H7 (cell line): ENCODE measurements around the gene EPB41L4B. TPM values are rescaled to one million over a fixed set of nuclear protein-coding genes. Genes with fewer than 3 reads are reported as not detected.

Experiments
- DNase-seq: peaks from one replicate; pipeline ENCODE4 v3.0.0; 2012
- H3K27me3 ChIP-seq: 2 replicates; pipeline ENCODE4 v1.6.0; 2011; ENCODE audit warnings: mild to moderate bottlenecking, low read length; ENCODE audit not compliant: control insufficient read depth, insufficient read depth
- H3K36me3 ChIP-seq: replicated peaks from 2 replicates; pipeline ENCODE4 v1.5.1; 2011; ENCODE audit warnings: low read length; ENCODE audit not compliant: control insufficient read depth, insufficient read depth
- H3K4me3 ChIP-seq: 2 replicates; pipeline ENCODE4 v1.5.1; 2011; ENCODE audit warnings: low read depth, mild to moderate bottlenecking, control low read depth, low read length, moderate library complexity; ENCODE audit not compliant: insufficient read depth
- total RNA-seq: library from RNA; depleted of rRNA; stranded (reverse); fragments of >200 nt; shearing (Covaris generic); gene quantifications from 2 replicates; pipeline ENCODE4 v1.2.3, GENCODE V29; 2014

The EPB41L4B gene
- total RNA-seq, 1 experiment from 2014 or later = 9.1 TPM

DNA sequence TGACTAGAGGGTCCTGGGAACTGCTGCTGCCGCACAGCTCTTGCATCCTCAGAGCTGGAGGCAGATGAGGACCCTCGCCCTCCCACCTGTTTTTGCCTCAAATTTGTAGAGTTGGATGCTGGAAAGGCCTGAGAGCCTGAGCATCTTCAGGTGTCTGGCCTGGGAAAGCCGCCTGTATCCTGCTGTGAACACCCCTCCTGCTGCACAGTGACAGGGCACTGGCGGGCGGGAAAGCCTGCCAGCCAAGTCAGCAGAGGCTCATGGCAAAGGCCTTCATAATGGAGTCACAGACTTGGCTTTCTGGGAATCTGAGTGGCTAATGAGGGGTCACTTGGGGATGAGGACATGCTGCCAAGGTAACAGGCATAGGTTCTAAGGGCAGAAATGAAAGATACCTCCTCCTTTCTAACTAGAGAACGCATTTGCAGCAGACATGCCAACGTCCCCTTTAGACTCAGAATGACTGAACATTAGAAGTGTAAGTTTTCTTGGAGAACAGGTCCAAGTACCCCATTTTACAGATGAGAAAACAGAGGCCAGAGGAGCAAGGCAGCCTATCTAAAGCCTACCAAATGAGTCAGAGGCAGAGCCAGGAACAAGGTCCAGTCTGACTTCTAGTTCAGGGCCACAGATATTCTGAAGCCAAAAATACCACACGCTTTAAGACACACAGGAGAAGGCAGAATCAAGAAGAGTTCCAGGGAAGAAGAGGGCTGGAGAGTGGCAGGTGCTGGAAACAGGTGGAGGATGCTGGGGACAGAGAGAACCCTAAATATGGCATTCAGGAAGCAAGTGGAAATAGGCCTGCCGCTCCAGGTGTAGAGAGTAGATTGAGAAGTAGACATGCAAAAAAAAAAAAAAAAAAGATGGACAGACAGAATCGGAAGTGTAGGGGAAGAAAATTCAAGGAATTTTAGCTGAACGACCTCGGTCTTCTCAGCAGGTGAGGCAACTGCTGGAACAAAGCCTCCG is 44.1 kb downstream of the EPB41L4B start:
- no peak overlapping the region for H3K4me3 ChIP-seq
- DNase-seq = no peak
- H3K27me3 ChIP-seq = no peaks in the 10 kb centered on the region
- H3K36me3 ChIP-seq = peaks cover 1% of the 10 kb centered on the region; the same call in 1 of the 2 replicates

DNA sequence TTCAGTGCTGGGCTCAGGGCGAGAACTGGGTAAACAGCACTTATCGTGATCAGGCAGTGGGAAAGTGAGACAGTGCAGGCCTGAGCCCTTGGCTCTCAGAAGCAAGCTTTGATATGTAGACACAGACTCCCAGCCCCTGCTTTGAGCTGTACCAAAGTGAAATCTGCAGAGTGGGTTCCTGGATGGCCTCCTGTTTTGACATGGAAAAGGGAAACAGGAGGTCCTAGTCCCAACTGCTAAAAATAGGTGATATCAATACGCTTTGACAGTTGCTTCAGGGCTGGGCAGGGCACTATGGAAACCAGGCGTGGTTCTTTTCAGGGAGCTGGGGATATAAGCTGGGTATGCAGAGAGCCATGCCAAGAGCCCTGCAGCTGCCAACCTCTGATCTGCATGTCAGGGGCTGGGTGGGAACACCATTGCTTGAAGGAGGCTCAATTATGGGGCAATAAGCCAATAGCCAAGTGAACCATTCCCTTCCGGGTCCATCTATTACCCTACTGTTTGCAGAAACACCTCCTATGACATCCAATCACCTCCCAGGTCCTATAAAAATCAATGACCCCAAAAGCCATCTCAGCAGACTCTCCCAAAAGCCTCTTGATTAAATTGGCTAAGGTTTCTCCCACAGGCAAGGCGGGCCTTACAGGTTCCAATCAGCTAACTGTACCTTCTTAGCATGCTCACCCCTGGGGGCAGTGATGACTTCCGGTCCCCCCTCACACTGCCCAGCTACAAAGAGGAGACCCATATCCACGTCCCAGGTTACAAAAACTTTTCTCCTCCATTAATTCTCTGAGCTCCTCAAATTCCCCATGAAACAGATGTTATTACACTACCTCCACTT is 45.8 kb downstream of the EPB41L4B start:
- no peak for DNase-seq
- Histone ChIP-seq H3K36me3 (peaks cover 1% of the 10 kb centered on the region; the same call in 1 of the 2 replicates), H3K27me3 (no peaks in the 10 kb centered on the region), H3K4me3 (no peak overlapping the region)

DNA sequence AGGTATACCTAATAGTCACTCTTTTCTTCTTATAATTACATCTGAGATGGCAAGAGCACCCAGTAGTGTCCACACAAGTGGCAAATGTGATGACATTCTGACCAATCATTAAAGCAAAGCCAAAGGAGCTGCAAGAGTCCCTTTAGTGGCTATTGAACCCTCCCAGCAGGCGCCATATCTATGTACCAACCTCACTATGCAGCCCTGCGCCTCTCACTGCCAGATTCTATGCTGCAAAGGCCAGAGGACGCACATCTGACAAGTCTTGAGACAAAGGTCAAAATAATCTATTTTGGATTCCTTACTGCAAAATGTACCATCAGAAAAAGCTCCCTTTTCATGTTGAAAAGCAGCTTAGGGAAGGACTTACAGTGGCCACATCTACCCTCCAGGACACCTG is 47.0 kb downstream of the EPB41L4B start:
- DNase-seq = no peak
- Histone ChIP-seq H3K36me3 (peaks cover 1% of the 10 kb centered on the region; the same call in 1 of the 2 replicates), H3K4me3 (no peak overlapping the region), H3K27me3 (no peaks in the 10 kb centered on the region)

DNA sequence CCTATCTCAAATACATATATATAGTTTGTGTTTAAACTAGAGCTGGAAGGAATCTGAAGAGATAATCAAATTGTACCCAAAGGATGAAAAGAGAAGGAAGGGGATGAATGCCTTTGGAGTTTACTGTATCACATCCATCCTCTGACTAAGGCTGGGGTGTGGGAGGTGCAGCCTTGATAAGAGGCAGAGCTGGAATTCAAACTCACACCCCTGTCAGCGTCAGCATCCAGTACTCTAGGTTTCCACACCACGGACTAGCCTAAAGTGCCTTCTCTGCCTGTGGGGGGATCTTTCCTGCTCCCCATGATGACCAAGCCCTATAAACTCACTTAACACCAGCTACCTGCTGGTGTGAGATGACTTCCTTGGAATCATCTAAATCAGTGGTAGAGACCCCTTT is 48.1 kb downstream of the EPB41L4B start:
- no peaks in the 10 kb centered on the region for H3K27me3 ChIP-seq
- no peak for DNase-seq
- no peaks in the 10 kb centered on the region for H3K36me3 ChIP-seq
- no peak overlapping the region for H3K4me3 ChIP-seq

DNA sequence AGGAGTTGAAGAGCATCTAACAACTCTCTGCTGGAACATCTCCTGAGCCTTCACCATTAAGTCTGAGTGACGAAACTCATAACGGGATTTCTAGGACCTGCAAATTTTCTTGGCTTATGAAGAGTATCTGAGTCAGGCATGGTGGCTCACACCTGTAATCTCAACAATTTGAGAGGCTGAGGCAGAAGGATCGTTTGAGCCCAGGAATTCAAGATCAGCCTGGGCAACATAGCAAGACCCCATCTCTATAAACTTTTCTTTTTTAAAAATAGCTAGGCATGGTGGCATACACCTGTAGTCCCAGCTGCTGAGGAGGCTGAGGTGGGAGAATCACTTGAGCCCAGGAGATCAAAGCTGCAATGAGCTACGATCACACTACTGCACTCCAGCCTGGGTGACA is 48.8 kb downstream of the EPB41L4B start:
- DNase-seq = no peak
- H3K27me3 ChIP-seq = no peaks in the 10 kb centered on the region
- no peak overlapping the region for H3K4me3 ChIP-seq
- H3K36me3 ChIP-seq = no peaks in the 10 kb centered on the region

DNA sequence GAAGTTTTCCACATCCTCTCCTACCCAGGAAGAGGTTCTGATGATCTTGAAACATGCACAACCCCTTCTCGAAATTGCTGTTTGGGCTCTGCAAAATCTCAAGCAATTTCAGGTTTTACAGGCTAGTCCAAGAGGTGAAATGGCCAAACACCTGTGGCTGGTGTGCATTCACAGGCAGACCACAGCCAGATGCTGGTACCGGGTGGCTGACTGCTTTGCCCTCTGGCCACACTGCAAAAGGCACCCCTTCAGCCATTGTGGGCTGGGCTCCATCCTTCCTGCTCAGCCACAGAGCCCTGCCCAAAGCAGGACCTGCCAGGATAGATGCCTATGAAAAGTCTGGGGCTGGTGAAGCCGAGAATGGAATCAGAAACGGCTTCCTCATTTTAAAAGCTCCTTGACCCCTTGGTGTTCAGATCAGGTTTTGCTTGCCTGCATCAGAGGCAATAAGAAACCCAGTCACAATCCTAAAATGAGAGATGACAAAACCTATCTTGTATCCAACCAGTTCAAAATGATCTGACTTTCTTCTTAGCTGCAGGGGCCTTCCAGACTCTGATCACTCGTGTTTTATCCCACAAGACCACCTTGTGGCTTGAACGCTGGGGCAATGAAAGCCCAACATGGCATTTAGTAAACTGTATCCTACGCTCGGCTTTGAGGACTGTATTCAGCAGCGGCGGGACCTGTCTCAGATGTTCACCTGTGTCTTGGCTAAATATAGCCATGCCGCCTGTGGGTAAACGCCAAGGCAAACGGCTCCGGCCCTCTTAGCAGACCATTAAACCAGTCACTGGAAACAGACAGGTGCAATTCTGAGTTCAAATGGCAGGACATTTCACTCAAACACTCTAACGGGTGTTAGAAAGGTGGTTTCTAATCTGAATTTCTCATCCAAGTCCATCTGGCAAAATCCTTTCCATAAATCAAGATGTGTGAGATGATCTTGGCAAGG is 49.6 kb downstream of the EPB41L4B start:
- Histone ChIP-seq H3K4me3 (no peak overlapping the region), H3K27me3 (no peaks in the 10 kb centered on the region), H3K36me3 (no peaks in the 10 kb centered on the region)

DNA sequence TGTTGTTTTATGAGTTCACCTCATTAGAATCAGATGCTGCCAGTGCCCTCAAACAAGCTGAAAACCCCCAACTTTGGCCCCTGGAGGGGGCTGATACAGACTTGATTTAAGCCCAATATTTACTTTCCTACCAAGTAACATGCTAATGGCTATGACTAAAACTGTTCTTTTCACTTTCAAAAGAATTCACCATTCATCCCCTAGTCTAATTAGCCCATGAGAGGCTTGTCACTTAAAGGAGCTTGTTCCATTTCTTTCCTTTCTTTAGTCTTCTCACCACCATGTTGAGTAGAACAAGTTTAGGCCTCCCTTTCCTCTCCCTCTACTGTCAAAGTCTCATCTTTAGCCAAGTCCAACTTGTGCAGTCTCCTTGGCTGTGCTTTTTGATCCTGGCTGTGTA is 50.4 kb downstream of the EPB41L4B start:
- H3K27me3 ChIP-seq = no peaks in the 10 kb centered on the region
- H3K4me3 ChIP-seq = no peak overlapping the region
- H3K36me3 ChIP-seq = no peaks in the 10 kb centered on the region
- DNase-seq = no peak

More for the DNA sequence above, 49.6 kb downstream of the EPB41L4B start:
- DNase-seq = no peak

DNA sequence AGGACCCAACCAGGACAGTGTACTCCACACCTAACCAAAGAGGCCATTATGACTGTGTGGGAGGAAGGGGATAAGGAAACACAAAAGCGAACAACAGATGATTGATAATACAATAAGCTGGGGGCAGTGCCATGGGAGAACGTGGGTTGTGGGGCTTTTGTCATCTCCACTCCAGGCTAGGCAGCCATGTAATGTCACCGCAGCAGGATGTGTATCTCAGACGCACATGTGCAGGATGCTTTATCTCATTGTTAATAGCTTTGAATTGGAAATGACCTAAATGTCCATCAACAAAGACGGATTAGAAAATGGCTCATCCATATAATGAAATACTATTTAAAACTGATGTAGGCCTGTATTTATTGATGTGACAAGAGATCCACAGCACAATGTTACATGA is 51.0 kb downstream of the EPB41L4B start:
- no peak for DNase-seq
- Histone ChIP-seq H3K4me3 (no peak overlapping the region), H3K27me3 (no peaks in the 10 kb centered on the region), H3K36me3 (0 out of 2 replicates have a peak, but pooled peaks cover 2% of the 10 kb centered on the region)

DNA sequence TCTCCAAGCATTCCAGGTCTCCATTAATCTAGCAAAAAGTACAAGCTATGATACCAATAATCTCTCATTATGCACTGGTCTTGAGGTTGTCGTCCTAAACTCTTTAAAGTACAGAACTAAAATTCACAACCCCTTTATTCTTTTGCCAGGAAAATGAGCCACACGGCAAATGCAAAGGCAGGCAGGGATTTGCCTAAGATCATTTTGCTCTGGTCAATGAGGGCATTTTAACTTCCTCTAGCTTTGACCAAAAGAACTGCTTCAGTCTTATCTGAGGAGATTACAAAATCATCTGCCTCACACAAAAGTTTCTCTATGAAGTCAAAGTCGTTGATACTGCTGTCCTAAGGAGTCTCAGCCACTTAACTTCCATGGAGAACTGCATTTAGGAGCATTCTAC is 51.8 kb downstream of the EPB41L4B start:
- no peak overlapping the region for H3K4me3 ChIP-seq
- DNase-seq = no peak
- 0 out of 2 replicates have a peak, but pooled peaks cover 2% of the 10 kb centered on the region for H3K36me3 ChIP-seq
- no peaks in the 10 kb centered on the region for H3K27me3 ChIP-seq

DNA sequence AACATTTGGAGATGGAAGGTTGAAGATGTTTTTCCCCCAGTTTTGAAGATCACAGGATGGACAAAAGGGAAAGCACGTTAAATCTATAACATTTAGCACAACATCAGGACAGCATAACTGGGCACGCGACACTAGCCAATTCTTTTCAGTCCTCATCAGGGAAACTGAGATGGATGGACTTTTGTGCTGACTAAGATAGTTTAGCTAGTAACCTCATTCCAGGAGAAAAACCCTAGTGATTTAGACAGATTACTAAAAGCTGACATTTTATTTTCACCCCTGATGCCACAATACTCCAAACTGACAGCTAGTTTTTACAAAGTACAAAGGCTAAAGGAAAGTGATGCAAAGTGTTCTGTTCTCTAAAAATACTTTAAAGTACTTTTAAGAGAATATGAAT is 53.3 kb downstream of the EPB41L4B start:
- Histone ChIP-seq H3K36me3 (0 out of 2 replicates have a peak, but pooled peaks cover 2% of the 10 kb centered on the region), H3K27me3 (no peaks in the 10 kb centered on the region), H3K4me3 (no peak overlapping the region)
- no peak for DNase-seq

DNA sequence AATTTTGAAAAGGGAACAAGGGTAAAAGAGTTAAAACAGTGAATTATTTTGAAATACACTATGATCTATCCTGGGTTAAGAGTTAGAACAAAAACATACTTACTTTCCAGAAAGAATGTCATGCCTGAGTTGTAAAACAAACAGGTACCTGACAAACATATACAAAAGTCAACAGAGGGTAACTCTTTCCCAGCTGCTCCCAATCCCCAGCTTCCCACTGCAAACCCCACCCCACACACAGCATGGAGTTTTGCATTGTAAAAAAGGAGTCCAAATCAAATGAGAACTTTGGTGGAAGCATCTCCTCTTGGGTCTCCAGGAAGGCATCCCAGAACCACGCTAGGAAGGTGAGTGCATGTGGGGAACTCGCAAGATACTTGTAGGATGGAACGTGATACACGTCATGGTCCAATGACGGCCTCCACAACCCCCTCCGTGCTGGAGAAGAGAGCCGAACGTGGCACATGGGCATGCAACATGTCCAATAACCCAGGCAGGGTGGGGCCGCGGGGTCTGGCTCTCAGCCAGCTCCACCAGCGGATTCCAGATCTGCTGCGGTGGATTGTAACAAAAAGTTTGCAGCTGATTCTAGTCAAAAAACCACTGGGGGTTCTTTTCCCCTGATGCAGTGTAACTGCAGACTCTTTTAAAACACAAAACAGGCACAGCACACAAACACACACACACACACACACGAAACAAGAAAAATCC is 55.8 kb downstream of the EPB41L4B start:
- Histone ChIP-seq H3K4me3 (no peak overlapping the region), H3K36me3 (peaks cover 2% of the 10 kb centered on the region; the same call in 1 of the 2 replicates), H3K27me3 (no peaks in the 10 kb centered on the region)
- DNase-seq = no peak

DNA sequence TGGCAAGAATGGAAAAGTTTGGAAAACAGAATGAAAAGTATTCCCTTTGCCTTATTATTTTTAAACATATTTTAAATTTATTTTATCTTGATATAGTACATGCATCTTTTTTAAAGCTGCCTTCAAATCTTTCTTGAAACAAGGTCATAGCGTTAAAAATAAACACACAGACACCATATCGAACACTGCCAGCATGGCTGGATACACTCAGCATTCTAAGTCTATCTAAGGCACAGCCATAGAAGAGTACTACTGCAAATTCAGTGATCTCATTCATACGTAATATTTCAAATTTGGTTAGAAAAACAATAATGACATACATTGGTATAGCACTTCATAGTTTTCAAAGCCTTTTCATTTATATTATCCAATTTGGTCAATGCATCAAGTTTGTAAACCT is 57.5 kb downstream of the EPB41L4B start:
- H3K36me3 ChIP-seq = peaks cover 2% of the 10 kb centered on the region; the same call in 1 of the 2 replicates
- no peaks in the 10 kb centered on the region for H3K27me3 ChIP-seq
- DNase-seq = no peak
- H3K4me3 ChIP-seq = no peak overlapping the region

DNA sequence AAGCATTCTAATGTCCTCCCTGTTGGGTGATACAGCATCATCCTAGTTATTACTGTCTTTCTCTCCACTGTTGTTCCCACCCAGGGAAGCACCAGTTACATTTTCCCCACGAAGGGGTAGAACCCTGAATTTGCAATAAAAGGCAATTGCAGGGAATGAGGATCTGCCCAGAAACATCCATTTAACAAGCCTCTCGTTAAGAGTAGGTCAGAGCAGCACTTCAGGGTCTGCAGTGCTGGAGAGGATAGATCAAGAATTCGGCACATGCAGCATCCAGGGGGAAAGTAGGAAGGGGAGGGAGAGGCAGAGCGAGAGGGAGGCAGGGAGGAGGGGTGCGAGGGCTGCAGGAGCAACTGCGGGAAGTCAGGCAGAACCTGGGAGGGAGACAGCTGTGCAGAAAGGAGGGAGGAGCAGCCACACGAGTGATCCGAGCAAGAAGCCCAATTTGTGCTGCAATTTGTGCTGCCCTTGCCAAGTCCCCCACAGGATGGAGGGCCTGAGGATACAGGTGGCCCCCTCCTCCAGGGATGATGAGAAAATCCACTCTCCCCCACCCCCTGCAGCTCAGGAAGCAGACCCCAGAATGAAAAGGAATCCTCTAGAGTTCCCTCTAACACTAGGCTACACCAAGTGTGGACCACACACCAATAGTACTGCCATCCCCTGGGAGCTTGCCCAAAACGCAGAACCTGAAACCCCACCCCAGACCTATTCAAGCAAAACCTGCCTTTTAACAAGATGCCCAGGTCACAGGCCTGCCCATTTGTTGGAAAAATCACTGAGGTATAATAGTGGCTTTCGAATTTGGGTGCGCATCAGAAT is 62.2 kb downstream of the EPB41L4B start:
- DNase-seq = peak; percentile 58
- H3K4me3 ChIP-seq = no peak overlapping the region
- H3K27me3 ChIP-seq = no peaks in the 10 kb centered on the region
- H3K36me3 ChIP-seq = no peaks in the 10 kb centered on the region; the same call in 1 of the 2 replicates
